ENCODE results near the gene TMEM14A. TPM values are rescaled to one million over a fixed set of nuclear protein-coding genes. Genes with fewer than 3 reads are reported as not detected.

The TMEM14A gene
- total RNA-seq, 1 experiment from 2014 or later: 7.3 TPM

GRCh38 chr6:52724042-52724405 is 53.1 kb downstream of the TMEM14A start:
- H3K4ac ChIP-seq (ENCODE audit: low read depth, low read length): no peak overlapping the region
- no peaks in the 10 kb centered on the region for H3K9me3 ChIP-seq (ENCODE audit: control insufficient read depth, low read depth, low read length)
- peaks cover 2% of the 10 kb centered on the region; the same call in 1 of the 2 replicates for H3K27me3 Mint-ChIP-seq (ENCODE audit: low read depth)
- no peak overlapping the region for H3T11ph ChIP-seq (ENCODE audit: low read length)
- no peak for DNase-seq
- H3K18ac ChIP-seq (ENCODE audit: insufficient read length, low read depth, low read length): no peak overlapping the region
- no peak overlapping the region for H3K56ac ChIP-seq (ENCODE audit: insufficient read length, low read depth, low read length)
- no peak overlapping the region for H3K14ac ChIP-seq (ENCODE audit: insufficient read depth, low read length)
- no peak overlapping the region for H2BK15ac ChIP-seq (ENCODE audit: low read depth, low read length)
- no peak overlapping the region for H3K4me2 ChIP-seq (ENCODE audit: insufficient read depth, insufficient read length, low read length)
- no peak overlapping the region for H3K9ac ChIP-seq (ENCODE audit: extremely low read depth, insufficient read length, low read length)
- no peak overlapping the region for H3K27ac Mint-ChIP-seq
- no peak overlapping the region for H2BK120ac ChIP-seq (ENCODE audit: low read depth, low read length, poor library complexity, severe bottlenecking)
- no peaks in the 10 kb centered on the region for H3K79me1 ChIP-seq (ENCODE audit: insufficient read depth, low read depth, low read length, poor library complexity, severe bottlenecking)
- H3K27ac ChIP-seq (ENCODE audit: insufficient read length, low read depth, low read length): no peak overlapping the region
- no peak overlapping the region for H4K91ac ChIP-seq (ENCODE audit: insufficient read length, low read depth, low read length)
- no CpG with 5 or more reads among the region's 2 CpGs for WGBS (ENCODE audit: extremely low coverage, insufficient read length, low lambda C conversion rate)
- H4K20me1 ChIP-seq (ENCODE audit: control insufficient read depth, insufficient read depth, insufficient read length): no peaks in the 10 kb centered on the region
- no peak overlapping the region for H2BK20ac ChIP-seq (ENCODE audit: low read depth, low read length, poor library complexity, severe bottlenecking)
- H2BK5ac ChIP-seq (ENCODE audit: insufficient read length, low read length): no peak overlapping the region
- peaks cover 18 to 22% of the 10 kb centered on the region in 2 experiments for H3K4me1 Mint-ChIP-seq
- H3K9me3 Mint-ChIP-seq: no peaks in the 10 kb centered on the region
- H3K4me1 ChIP-seq (ENCODE audit: insufficient read depth, low read length): no peaks in the 10 kb centered on the region
- no peaks in the 10 kb centered on the region for H3K79me2 ChIP-seq (ENCODE audit: insufficient read depth, low read length)
- H3K36me3 Mint-ChIP-seq (ENCODE audit: insufficient read depth in 1 of 3, low read depth in 3 of 3): no peaks in the 10 kb centered on the region
- no peaks in the 10 kb centered on the region for H3K23me2 ChIP-seq (ENCODE audit: insufficient read length, low read depth, low read length, poor library complexity, severe bottlenecking)
- H2BK12ac ChIP-seq (ENCODE audit: insufficient read length, low read depth, low read length): no peak overlapping the region
- H4K8ac ChIP-seq (replicated peaks; ENCODE audit: insufficient read length, low read depth, low read length): no peak overlapping the region
- H2AK5ac ChIP-seq (ENCODE audit: insufficient read length, low read length): no peak overlapping the region
- H4K5ac ChIP-seq (ENCODE audit: insufficient read length, low read depth, low read length): no peak overlapping the region
- no peak overlapping the region for H2AFZ ChIP-seq (ENCODE audit: low read length)
- H3K4me3 Mint-ChIP-seq: no peak overlapping the region; a peak in 1 of 5 replicates
- no peak overlapping the region for H3K23ac ChIP-seq (ENCODE audit: insufficient read length, low read depth, low read length)
- no peaks in the 10 kb centered on the region for H3K27me3 ChIP-seq (ENCODE audit: insufficient read depth, low read length)
- no peak for TF ChIP-seq CTCF (conservative IDR thresholded peaks at IDR 0.05)
